ENCODE measurements around the gene ARHGEF10L.
"Not testable (repeated sequence)": the region's sequence is repeated elsewhere in the genome, so short reads cannot be mapped to it uniquely, and the experiment has no call there.

ARHGEF10L gene

GRCh38 chr1:17723684-17724083 is 184.2 kb downstream of the ARHGEF10L start:
- DNase-seq, result no peak

GRCh38 chr1:17724150-17724549 is 184.7 kb downstream of the ARHGEF10L start:
- no peak for DNase-seq

- DNase-seq, result no peak
These were observed 185.7 kb downstream of the ARHGEF10L start for GRCh38 chr1:17725084-17725719.

- DNase-seq, result no peak
These were observed 186.5 kb downstream of the ARHGEF10L start for GRCh38 chr1:17725811-17726582.

- no peak for DNase-seq
These were observed 188.7 kb downstream of the ARHGEF10L start for GRCh38 chr1:17728123-17728712.

GRCh38 chr1:17729248-17729647 is 189.8 kb downstream of the ARHGEF10L start:
- no peak for DNase-seq

GRCh38 chr1:17729909-17730308 is 190.4 kb downstream of the ARHGEF10L start:
- no peak for DNase-seq

GRCh38 chr1:17731460-17731859 is 192.0 kb downstream of the ARHGEF10L start:
- DNase-seq, result no peak

GRCh38 chr1:17732475-17732874 is 193.0 kb downstream of the ARHGEF10L start:
- DNase-seq, result no peak

- DNase-seq, result no peak
These were observed 194.2 kb downstream of the ARHGEF10L start for GRCh38 chr1:17733661-17734060.

GRCh38 chr1:17734609-17735008 is 195.1 kb downstream of the ARHGEF10L start:
- DNase-seq, result no peak

- no peak for DNase-seq
These were observed 195.8 kb downstream of the ARHGEF10L start for GRCh38 chr1:17735348-17735747.

- no peak for DNase-seq
These were observed 196.3 kb downstream of the ARHGEF10L start for GRCh38 chr1:17735793-17736192.

GRCh38 chr1:17736625-17737024 is 197.1 kb downstream of the ARHGEF10L start:
- no peak for DNase-seq

GRCh38 chr1:17739050-17739449 is 199.6 kb downstream of the ARHGEF10L start:
- DNase-seq, result no peak

GRCh38 chr1:17741052-17741451 is 201.6 kb downstream of the ARHGEF10L start:
- no peak for DNase-seq

- DNase-seq, result no peak
These were observed 203.1 kb downstream of the ARHGEF10L start for GRCh38 chr1:17742583-17742982.

- no peak for DNase-seq
These were observed 203.6 kb downstream of the ARHGEF10L start for GRCh38 chr1:17743008-17743647.

- DNase-seq, result no peak
These were observed 204.4 kb downstream of the ARHGEF10L start for GRCh38 chr1:17743925-17744324.

GRCh38 chr1:17744666-17745478 is 205.4 kb downstream of the ARHGEF10L start:
- no peak for DNase-seq

GRCh38 chr1:17745479-17745955 is 206.0 kb downstream of the ARHGEF10L start:
- DNase-seq, result no peak

- not testable (repeated sequence) for DNase-seq
These were observed 206.8 kb downstream of the ARHGEF10L start for GRCh38 chr1:17746281-17746680.

GRCh38 chr1:17746920-17747319 is 207.4 kb downstream of the ARHGEF10L start:
- no peak for DNase-seq
